Esophagus squamous epithelium (tissue), 5 donors: ENCODE measurements around the gene FABP3. TPM values are rescaled to one million over a fixed set of nuclear protein-coding genes. Genes with fewer than 3 reads are reported as not detected.
A peak's percentile ranks its signal among the peaks of the same experiment; 100 is the strongest.
"Not testable (repeated sequence)": the region's sequence is repeated elsewhere in the genome, so short reads cannot be mapped to it uniquely, and the experiment has no call there.

Experiments
- DNase-seq: peaks from one replicate; lab custom pipeline; 2025; lab: John Stamatoyannopoulos, UW
- H3K27ac ChIP-seq, 4 donors: fragments of 200-600 bp; sonication (generic); one replicate each; pipeline ENCODE4 v1.5.1; 2016 to 2019; ENCODE audit warnings: mild to moderate bottlenecking in 1 of 4
- H3K27me3 ChIP-seq, 4 donors: fragments of 200-600 bp; sonication (generic); 1 replicate in 3 of 4; 2 replicates in 1 of 4; pipeline versions ENCODE4 v1.5.1 to v1.6.0; 2017 to 2021; ENCODE audit warnings: antibody characterized with exemption in 1 of 4
- H3K36me3 ChIP-seq, 3 donors: fragments of 200-600 bp; sonication (generic); one replicate each; pipeline ENCODE4 v1.5.1; 2016 to 2019
- H3K4me1 ChIP-seq, 3 donors: fragments of 200-600 bp; sonication (generic); one replicate each; pipeline ENCODE4 v1.5.1; 2017 to 2019
- H3K4me3 ChIP-seq, 4 donors: fragments of 200-600 bp; sonication (generic); 1 replicate in 3 of 4; 2 replicates in 1 of 4; pipeline ENCODE4 v1.5.1; 2016 to 2019; ENCODE audit warnings: mild to moderate bottlenecking in 2 of 4, moderate library complexity in 1 of 4
- H3K9me3 ChIP-seq, 3 donors: fragments of 200-600 bp; sonication (generic); one replicate each; pipeline ENCODE4 v1.5.1; 2016 to 2019
- CTCF ChIP-seq, 6 experiments: fragments of 450-650 bp in 4 of 6; fragments of 200-600 bp in 2 of 6; sonication (generic) in 2 of 6; IDR thresholded peaks; one replicate each; pipeline ENCODE4 v1.5.1; 2016 to 2019; ENCODE audit warnings: antibody characterized with exemption in 6 of 6, mild to moderate bottlenecking in 4 of 6, moderate library complexity in 4 of 6
- POLR2A ChIP-seq, 4 donors: fragments of 450-650 bp; IDR thresholded peaks; one replicate each; pipeline ENCODE4 v1.6.1; 2017; ENCODE audit warnings: antibody characterized with exemption in 4 of 4, mild to moderate bottlenecking in 4 of 4, moderate library complexity in 3 of 4
- WGBS, 2 donors: methylation state at CpG; one replicate each; pipeline ENCODE4 v1.1.5; 2018; 5-methylcytosine and 5-hydroxymethylcytosine counted together
- intact Hi-C: fragments of 100-400 bp; cut with DNase I; formaldehyde crosslinking; loops from one replicate; pipeline ENCODE4 v1.15.0; 2022
- total RNA-seq, 4 donors: library from RNA; depleted of rRNA; stranded (reverse); fragments of >200 nt; gene quantifications; one replicate each; pipeline ENCODE4 v1.1.0, GENCODE V29; 2016
- donor health status: DM: yes; HTN: yes; CAD: no.

The FABP3 gene
- total RNA-seq, 4 donors from 2014 or later: 0.57 to 7.6 TPM; not detected in 2

- no peaks in the 10 kb centered on the region for H3K9me3 ChIP-seq
- H3K4me1 ChIP-seq: peaks cover 10 to 31% (median 11%) of the 10 kb centered on the region in 3 donors
- intact Hi-C loops: loop anchor here (2.0 to 5.0 kb wide), 2 partner anchors 28 to 153 kb away; no protein-coding TSS in a partner anchor
- 7 to 13% methylated on average over 5 to 11 of the region's 36 CpGs for WGBS, 2 donors
- no peaks in the 10 kb centered on the region for H3K36me3 ChIP-seq
- H3K27ac ChIP-seq: peak overlapping the region in 2 of 4 donors; percentile 19 to 38
- TF ChIP-seq POLR2A (IDR thresholded peaks at IDR 0.05) (no peak), CTCF (IDR thresholded peaks at IDR 0.05) (peak; percentile 77 to 94 (median 86))
- DNase-seq: peak; percentile 52
- H3K27me3 ChIP-seq: no peaks in the 10 kb centered on the region
- peak overlapping the region in 3 of 4 donors; percentile 28 to 57 (median 37) for H3K4me3 ChIP-seq
Measured at GRCh38 chr1:31394584-31395193, 21.8 kb upstream of the FABP3 start.

- Histone ChIP-seq H3K4me3 (no peak overlapping the region), H3K4me1 (peaks cover 11 to 36% (median 12%) of the 10 kb centered on the region in 3 donors), H3K36me3 (no peaks in the 10 kb centered on the region), H3K27ac (no peak overlapping the region), H3K27me3 (no peaks in the 10 kb centered on the region), H3K9me3 (no peaks in the 10 kb centered on the region)
- intact Hi-C loops: loop anchor here (5.0 kb wide), 1 partner anchor 154 kb away; no protein-coding TSS in a partner anchor
- TF ChIP-seq POLR2A (IDR thresholded peaks at IDR 0.05): no peak
- no peak for TF ChIP-seq CTCF (IDR thresholded peaks at IDR 0.05)
- no peak for DNase-seq
Measured at GRCh38 chr1:31393463-31393862, 20.6 kb upstream of the FABP3 start.

- Histone ChIP-seq H3K36me3 (no peaks in the 10 kb centered on the region), H3K4me1 (peaks cover 8 to 25% (median 12%) of the 10 kb centered on the region in 3 donors), H3K9me3 (no peaks in the 10 kb centered on the region), H3K27me3 (peaks cover 0 to 16% (median 0%) of the 10 kb centered on the region in 4 donors), H3K27ac (peak overlapping the region in 2 of 4 donors; percentile 5 to 27), H3K4me3 (no peak overlapping the region)
- 43 to 56% methylated on average over 1 to 4 of the region's 7 CpGs for WGBS, 2 donors
- TF ChIP-seq POLR2A (IDR thresholded peaks at IDR 0.05) (no peak), CTCF (IDR thresholded peaks at IDR 0.05) (no peak)
- intact Hi-C loops: loop anchor here (5.0 kb wide), 1 partner anchor 157 kb away; no protein-coding TSS in a partner anchor
- DNase-seq: no peak
Measured at GRCh38 chr1:31390071-31390470, 17.2 kb upstream of the FABP3 start.

- Histone ChIP-seq H3K27me3 (peaks cover 0 to 17% (median 0%) of the 10 kb centered on the region in 4 donors), H3K4me3 (no peak overlapping the region), H3K9me3 (no peaks in the 10 kb centered on the region), H3K36me3 (no peaks in the 10 kb centered on the region), H3K27ac (peak overlapping the region in 1 of 4 donors; percentile 5), H3K4me1 (peaks cover 3 to 21% (median 9%) of the 10 kb centered on the region in 3 donors)
- intact Hi-C loops: loop anchor here (5.0 kb wide), 1 partner anchor 158 kb away; no protein-coding TSS in a partner anchor
- TF ChIP-seq POLR2A (IDR thresholded peaks at IDR 0.05) (no peak), CTCF (IDR thresholded peaks at IDR 0.05) (no peak)
- WGBS, 2 donors: 65 to 86% methylated on average over 2 of the region's 7 CpGs
- no peak for DNase-seq
Measured at GRCh38 chr1:31389616-31390015, 16.7 kb upstream of the FABP3 start.

GRCh38 chr1:31387612-31388011, 14.7 kb upstream of the FABP3 start:
- Histone ChIP-seq H3K9me3 (no peaks in the 10 kb centered on the region), H3K27ac (no peak overlapping the region), H3K4me3 (no peak overlapping the region), H3K4me1 (peaks cover 0 to 15% (median 4%) of the 10 kb centered on the region in 3 donors), H3K27me3 (peaks cover 0 to 24% (median 0%) of the 10 kb centered on the region in 4 donors), H3K36me3 (no peaks in the 10 kb centered on the region)
- TF ChIP-seq POLR2A (IDR thresholded peaks at IDR 0.05) (no peak), CTCF (IDR thresholded peaks at IDR 0.05) (no peak)
- 50 to 53% methylated on average over 9 to 10 of the region's 10 CpGs for WGBS, 2 donors
- intact Hi-C loops: no loop called here
- DNase-seq: no peak

GRCh38 chr1:31386576-31387243, 13.8 kb upstream of the FABP3 start:
- intact Hi-C loops, H3K4me3 ChIP-seq, H3K27ac ChIP-seq, H3K9me3 ChIP-seq, DNase-seq, H3K36me3 ChIP-seq: not testable (repeated sequence)
- Histone ChIP-seq H3K27me3 (peaks cover 0 to 24% (median 0%) of the 10 kb centered on the region in 4 donors), H3K4me1 (peaks cover 0 to 19% (median 8%) of the 10 kb centered on the region in 3 donors)
- 59 to 69% methylated on average over 7 to 8 of the region's 8 CpGs for WGBS, 2 donors
